Upper lobe of left lung (tissue), 6 donors: ENCODE measurements around the gene GNG2. TPM values are rescaled to one million over a fixed set of nuclear protein-coding genes. Genes with fewer than 3 reads are reported as not detected.

Experiments
- ATAC-seq, 2 donors: fragments of 200-7000 bp; cut with Tn5 transposase; one replicate each; pipeline ENCODE4 v1.9.1; 2022; ENCODE audit warnings: mild to moderate bottlenecking in 2 of 2, moderate library complexity in 2 of 2; ENCODE audit not compliant: low FRiP score in 2 of 2
- DNase-seq, 2 donors: peaks; one replicate each; pipeline ENCODE4 v3.0.0-alpha.2; 2019 to 2020
- H3K27ac ChIP-seq, 4 donors: fragments of 200-600 bp; sonication (generic); one replicate each; pipeline ENCODE4 v1.5.1; 2016 to 2019
- H3K27me3 ChIP-seq, 4 donors: fragments of 200-600 bp; sonication (generic); one replicate each; pipeline ENCODE4 v1.5.1; 2017 to 2019
- H3K36me3 ChIP-seq, 4 donors: fragments of 200-600 bp; sonication (generic); one replicate each; pipeline ENCODE4 v1.5.1; 2016 to 2019
- H3K4me1 ChIP-seq, 4 donors: fragments of 200-600 bp; sonication (generic); one replicate each; pipeline ENCODE4 v1.5.1; 2018 to 2019
- H3K4me3 ChIP-seq, 4 donors: fragments of 200-600 bp; sonication (generic); one replicate each; pipeline ENCODE4 v1.5.1; 2017 to 2019; ENCODE audit warnings: mild to moderate bottlenecking in 2 of 4, moderate library complexity in 1 of 4
- H3K9me3 ChIP-seq, 4 donors: fragments of 200-600 bp; sonication (generic); one replicate each; pipeline ENCODE4 v1.5.1; 2018 to 2019
- CTCF ChIP-seq, 6 experiments: fragments of 450-650 bp in 4 of 6; fragments of 200-600 bp in 2 of 6; sonication (generic) in 2 of 6; IDR thresholded peaks; one replicate each; pipeline ENCODE4 v1.5.1; 2016 to 2019; ENCODE audit warnings: antibody characterized with exemption in 6 of 6
- EP300 ChIP-seq, 4 donors: sonication (generic); formaldehyde crosslinking; IDR thresholded peaks; one replicate each; pipeline ENCODE4 v1.5.1; 2017; ENCODE audit warnings: antibody characterized with exemption in 4 of 4, control low read depth in 2 of 4
- POLR2A ChIP-seq, 4 donors: fragments of 450-650 bp; IDR thresholded peaks; one replicate each; pipeline ENCODE4 v1.5.1; 2016 to 2017; ENCODE audit warnings: antibody characterized with exemption in 4 of 4, mild to moderate bottlenecking in 2 of 4
- POLR2AphosphoS5 ChIP-seq, 2 donors: sonication (generic); formaldehyde crosslinking; IDR thresholded peaks; one replicate each; pipeline ENCODE4 v1.5.1; 2017; ENCODE audit warnings: antibody characterized with exemption in 2 of 2
- WGBS, 2 donors: methylation state at CpG; one replicate each; pipeline ENCODE4 v1.1.5; 2017 to 2018; 5-methylcytosine and 5-hydroxymethylcytosine counted together
- total RNA-seq, 6 donors: library from RNA; depleted of rRNA in 4 of 6; stranded (reverse); fragments of >200 nt in 4 of 6; gene quantifications; one replicate each; pipeline versions ENCODE4 v1.1.0 to v1.2.1, GENCODE V29; 2016 to 2021
- donor health status: DM: no; HTN: no; CAD: no; lungs with moderate emphysema.
- donor health status: DM: no; HTN: yes; CAD: no; lungs with severe emphysema.

The GNG2 gene
- total RNA-seq, 6 donors from 2014 or later, result 4.2 to 29.0 (median 10.1) TPM

- WGBS, 2 donors, result 71 to 79% methylated on average over 2 of the region's 2 CpGs
- no peaks in the 10 kb centered on the region for H3K27me3 ChIP-seq
- ATAC-seq, result no peak
- H3K9me3 ChIP-seq, result no peaks in the 10 kb centered on the region
- no peak overlapping the region for H3K4me3 ChIP-seq
- no peak overlapping the region for H3K27ac ChIP-seq
- TF ChIP-seq CTCF (IDR thresholded peaks at IDR 0.05) (no peak), POLR2A (IDR thresholded peaks at IDR 0.05) (no peak), EP300 (IDR thresholded peaks at IDR 0.05) (no peak), POLR2AphosphoS5 (IDR thresholded peaks at IDR 0.05) (no peak)
- H3K4me1 ChIP-seq, result peaks cover 0 to 11% (median 3%) of the 10 kb centered on the region in 4 donors
- DNase-seq, result no peak
- no peaks in the 10 kb centered on the region for H3K36me3 ChIP-seq
These were observed 7.3 kb downstream of the GNG2 start for GRCh38 chr14:51867741-51868140.

- Histone ChIP-seq H3K27ac (no peak overlapping the region), H3K27me3 (no peaks in the 10 kb centered on the region), H3K36me3 (no peaks in the 10 kb centered on the region), H3K4me3 (no peak overlapping the region), H3K9me3 (no peaks in the 10 kb centered on the region), H3K4me1 (peaks cover 0 to 15% (median 4%) of the 10 kb centered on the region in 4 donors)
- no peak for DNase-seq
- 84 to 89% methylated on average over 2 of the region's 2 CpGs for WGBS, 2 donors
- TF ChIP-seq EP300 (IDR thresholded peaks at IDR 0.05), result no peak
- no peak for TF ChIP-seq POLR2AphosphoS5 (IDR thresholded peaks at IDR 0.05)
- no peak for ATAC-seq
These were observed 8.0 kb downstream of the GNG2 start for GRCh38 chr14:51868405-51868804.

- no peak for DNase-seq
- TF ChIP-seq CTCF (IDR thresholded peaks at IDR 0.05) (no peak), POLR2A (IDR thresholded peaks at IDR 0.05) (no peak), POLR2AphosphoS5 (IDR thresholded peaks at IDR 0.05) (no peak), EP300 (IDR thresholded peaks at IDR 0.05) (no peak)
- Histone ChIP-seq H3K9me3 (no peaks in the 10 kb centered on the region), H3K4me1 (peaks cover 0 to 15% (median 6%) of the 10 kb centered on the region in 4 donors), H3K36me3 (no peaks in the 10 kb centered on the region), H3K4me3 (no peak overlapping the region), H3K27ac (no peak overlapping the region), H3K27me3 (no peaks in the 10 kb centered on the region)
- WGBS, 2 donors, result 87 to 91% methylated on average over 9 of the region's 9 CpGs
- ATAC-seq, result no peak
These were observed 9.1 kb downstream of the GNG2 start for GRCh38 chr14:51869411-51870100.

- TF ChIP-seq POLR2AphosphoS5 (IDR thresholded peaks at IDR 0.05), result no peak
- no peak for TF ChIP-seq CTCF (IDR thresholded peaks at IDR 0.05)
- no peak for TF ChIP-seq EP300 (IDR thresholded peaks at IDR 0.05)
- no peak for TF ChIP-seq POLR2A (IDR thresholded peaks at IDR 0.05)
- Histone ChIP-seq H3K27me3 (no peaks in the 10 kb centered on the region), H3K36me3 (no peaks in the 10 kb centered on the region), H3K4me1 (peaks cover 0 to 15% (median 6%) of the 10 kb centered on the region in 4 donors), H3K27ac (no peak overlapping the region), H3K4me3 (no peak overlapping the region), H3K9me3 (no peaks in the 10 kb centered on the region)
- no peak for DNase-seq
- 84 to 85% methylated on average over 2 of the region's 2 CpGs for WGBS, 2 donors
- no peak for ATAC-seq
These were observed 10.2 kb downstream of the GNG2 start for GRCh38 chr14:51870606-51871005.

- Histone ChIP-seq H3K36me3 (no peaks in the 10 kb centered on the region), H3K9me3 (no peaks in the 10 kb centered on the region), H3K27ac (no peak overlapping the region), H3K4me3 (no peak overlapping the region), H3K4me1 (peaks cover 0 to 9% (median 4%) of the 10 kb centered on the region in 4 donors), H3K27me3 (no peaks in the 10 kb centered on the region)
- DNase-seq (no peak), ATAC-seq (no peak)
- TF ChIP-seq EP300 (IDR thresholded peaks at IDR 0.05) (no peak), POLR2AphosphoS5 (IDR thresholded peaks at IDR 0.05) (no peak), CTCF (IDR thresholded peaks at IDR 0.05) (no peak), POLR2A (IDR thresholded peaks at IDR 0.05) (no peak)
- 61 to 65% methylated on average over 2 of the region's 2 CpGs for WGBS, 2 donors
These were observed 11.4 kb downstream of the GNG2 start for GRCh38 chr14:51871846-51872245.
